Inflammatory macrophage treated with lipopolysaccharide for 4 hours (primary cell): ENCODE data around the gene CDH11.

Experiments used
- DNase-seq: peaks from one replicate; pipeline ENCODE4 v3.0.0-alpha.2; 2020

The CDH11 gene

DNA sequence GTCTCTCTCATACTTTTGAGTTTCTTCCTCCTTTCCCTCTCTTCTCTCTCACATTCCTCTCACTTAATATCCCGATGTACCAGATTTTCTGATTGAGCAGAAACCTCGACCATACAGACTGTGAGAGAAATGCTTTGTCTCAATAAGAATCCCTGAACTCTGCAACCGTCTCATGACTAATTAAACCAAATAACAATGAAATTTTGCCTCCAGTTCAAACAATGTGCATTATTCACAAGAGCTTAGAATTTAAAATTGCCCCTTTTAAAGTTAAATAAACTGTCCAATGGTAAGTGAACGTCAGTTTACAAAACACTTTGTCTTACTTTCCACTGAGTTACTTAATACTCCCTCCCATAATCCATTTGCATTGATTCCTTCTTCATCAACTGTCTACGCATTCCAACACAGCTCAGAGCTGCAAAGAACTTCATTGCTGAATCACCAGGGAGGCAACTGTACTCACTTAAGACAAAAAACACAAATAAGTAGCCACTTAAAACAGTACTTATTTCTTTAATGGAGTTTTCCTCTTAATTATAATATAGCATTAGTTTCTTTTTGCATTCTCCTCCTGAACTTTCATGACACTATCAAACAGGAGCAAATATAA is 4.9 kb downstream of the CDH11 start:
- no peak for DNase-seq

DNA sequence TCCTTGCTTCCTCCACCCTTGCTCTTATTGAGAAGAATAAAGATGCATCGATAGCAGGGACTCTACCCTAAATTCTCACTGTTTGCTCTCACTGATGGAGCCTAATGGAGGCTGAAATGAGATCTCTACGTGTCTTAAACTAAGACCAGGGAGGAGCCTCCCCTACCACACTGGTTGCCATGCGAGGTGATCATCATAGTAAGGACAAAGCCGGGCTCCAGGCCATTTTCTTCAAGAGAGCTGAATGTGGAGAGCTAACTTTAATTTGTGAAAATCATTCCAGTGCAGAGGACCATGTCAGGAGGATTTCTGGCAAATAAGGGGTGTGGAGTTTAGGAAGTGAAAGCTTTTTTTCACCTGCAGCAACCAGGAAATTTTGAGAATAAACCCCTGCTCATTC is 5.6 kb downstream of the CDH11 start:
- no peak for DNase-seq

GRCh38 chr16:65114527-65114926 is 7.3 kb downstream of the CDH11 start:
- DNase-seq: no peak

DNA sequence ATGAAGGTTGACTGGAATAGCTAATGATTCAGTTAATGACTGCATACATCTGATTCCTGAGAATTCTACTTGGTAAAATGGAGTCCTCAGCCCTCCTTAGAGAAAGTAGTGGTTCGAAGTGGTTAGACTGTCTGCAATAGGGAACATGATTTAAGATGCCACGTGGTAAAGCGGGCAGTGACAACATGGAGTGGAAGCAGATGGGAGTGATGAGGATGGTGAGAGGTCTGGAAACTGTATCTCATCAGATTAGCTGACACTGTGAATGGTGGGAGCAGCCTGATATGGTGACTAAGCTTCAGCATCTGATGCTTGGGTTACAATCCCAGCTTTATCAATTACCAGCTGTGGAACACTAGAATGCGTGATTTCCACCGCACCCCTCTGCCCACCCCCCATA is 8.4 kb downstream of the CDH11 start:
- DNase-seq: no peak

DNA sequence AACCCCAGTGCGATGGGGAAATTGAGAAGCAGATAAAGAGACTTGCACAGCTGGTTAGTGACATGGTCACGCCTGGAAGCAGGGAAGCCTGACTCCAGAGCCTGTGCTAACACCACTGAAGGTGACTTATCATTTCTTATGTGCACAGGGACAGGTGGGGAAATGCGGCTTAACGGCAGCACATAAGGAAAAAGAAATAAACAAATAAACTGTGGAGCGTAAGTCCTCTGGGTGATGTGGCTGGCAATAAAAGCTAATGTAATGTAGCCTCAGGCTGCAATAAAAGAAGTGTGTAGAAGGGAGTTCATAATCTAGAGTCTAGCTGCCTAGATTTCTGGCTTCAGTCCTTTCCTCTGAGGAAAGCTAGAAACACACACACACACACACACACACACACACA is 10.6 kb downstream of the CDH11 start:
- no peak for DNase-seq

GRCh38 chr16:65106757-65107156 is 15.1 kb downstream of the CDH11 start:
- DNase-seq: no peak

GRCh38 chr16:65105171-65105570 is 16.7 kb downstream of the CDH11 start:
- no peak for DNase-seq

DNA sequence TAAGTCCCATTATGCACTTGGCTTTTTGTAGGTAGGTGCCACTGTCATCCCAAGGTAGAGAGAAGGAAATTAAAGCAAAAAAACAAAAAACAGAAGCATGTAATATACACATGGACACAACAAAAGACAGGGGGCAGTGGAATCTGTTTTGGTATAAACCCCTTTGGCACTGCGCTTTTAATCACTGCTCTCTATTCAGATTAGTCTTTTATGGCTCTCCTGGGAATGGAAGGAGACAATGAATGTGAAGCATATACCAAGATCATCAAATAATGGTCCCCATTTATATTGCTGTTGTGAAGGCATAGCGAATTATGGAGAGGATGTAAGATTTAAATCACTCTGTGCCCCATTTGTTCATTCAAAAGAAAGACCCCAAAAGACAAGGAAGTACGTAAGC is 17.4 kb downstream of the CDH11 start:
- no peak for DNase-seq

- no peak for DNase-seq
These were observed 19.5 kb downstream of the CDH11 start for GRCh38 chr16:65102326-65102725.

DNA sequence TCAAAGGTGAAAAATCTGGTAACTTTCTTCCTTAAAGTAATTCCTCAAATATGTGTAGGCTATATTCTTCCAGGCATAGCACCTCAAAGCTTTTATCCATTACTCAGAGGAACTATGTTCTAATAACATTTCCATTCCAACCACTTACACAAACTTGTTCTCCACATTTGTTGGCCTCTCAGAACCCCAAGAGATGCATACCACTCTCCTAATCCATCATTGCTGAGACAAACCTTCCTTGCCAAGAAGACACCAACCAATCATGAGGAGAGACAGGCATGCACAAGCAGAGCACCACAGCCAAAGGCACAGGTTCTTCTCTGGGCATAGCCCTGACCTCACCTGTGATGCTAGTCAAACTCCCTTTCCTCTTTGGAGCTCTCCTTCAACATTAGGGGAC is 20.9 kb downstream of the CDH11 start:
- no peak for DNase-seq

GRCh38 chr16:65099607-65100006 is 22.3 kb downstream of the CDH11 start:
- DNase-seq: no peak

GRCh38 chr16:65098916-65099315 is 22.9 kb downstream of the CDH11 start:
- no peak for DNase-seq

DNA sequence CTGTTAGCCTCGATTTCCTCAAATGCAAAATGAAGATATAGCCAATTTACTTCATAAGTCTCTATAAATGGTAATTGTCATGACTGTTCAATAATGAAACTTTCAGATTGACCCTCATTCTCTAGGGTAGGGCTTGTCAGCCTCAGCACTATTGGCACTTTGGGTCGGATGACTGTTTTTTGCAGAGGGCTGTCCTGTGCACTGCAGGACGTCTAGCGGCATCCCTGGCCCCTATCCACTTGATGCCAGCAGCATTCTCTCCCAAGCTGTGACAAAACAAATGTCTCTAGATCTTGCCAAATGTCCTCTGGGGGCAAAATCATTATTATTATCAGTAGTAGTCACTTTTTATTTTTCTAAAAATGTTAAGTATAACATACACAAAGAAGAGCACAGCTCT is 24.6 kb downstream of the CDH11 start:
- DNase-seq: no peak

- DNase-seq: no peak
These were observed 26.0 kb downstream of the CDH11 start for GRCh38 chr16:65095906-65096305.

- no peak for DNase-seq
These were observed 26.7 kb downstream of the CDH11 start for GRCh38 chr16:65095090-65095728.

DNA sequence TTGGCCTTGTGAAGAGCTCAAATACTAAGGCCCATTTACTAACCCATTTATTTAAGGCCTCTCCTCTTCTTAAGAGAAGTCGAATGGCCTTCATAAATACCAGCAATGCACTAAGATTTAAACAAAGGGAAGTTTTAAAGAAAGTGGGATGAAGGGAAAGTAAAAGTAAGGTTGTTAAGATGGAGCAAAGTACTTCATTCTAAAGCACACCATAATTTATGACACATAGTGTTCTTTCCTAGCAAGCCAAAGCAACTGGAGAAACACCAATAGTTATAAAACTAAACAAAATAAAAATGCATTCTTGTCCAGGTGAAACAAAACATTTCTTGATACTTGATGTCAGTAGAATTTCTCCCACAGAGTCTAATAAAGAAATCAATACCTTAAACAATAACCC is 27.9 kb downstream of the CDH11 start:
- no peak for DNase-seq

DNA sequence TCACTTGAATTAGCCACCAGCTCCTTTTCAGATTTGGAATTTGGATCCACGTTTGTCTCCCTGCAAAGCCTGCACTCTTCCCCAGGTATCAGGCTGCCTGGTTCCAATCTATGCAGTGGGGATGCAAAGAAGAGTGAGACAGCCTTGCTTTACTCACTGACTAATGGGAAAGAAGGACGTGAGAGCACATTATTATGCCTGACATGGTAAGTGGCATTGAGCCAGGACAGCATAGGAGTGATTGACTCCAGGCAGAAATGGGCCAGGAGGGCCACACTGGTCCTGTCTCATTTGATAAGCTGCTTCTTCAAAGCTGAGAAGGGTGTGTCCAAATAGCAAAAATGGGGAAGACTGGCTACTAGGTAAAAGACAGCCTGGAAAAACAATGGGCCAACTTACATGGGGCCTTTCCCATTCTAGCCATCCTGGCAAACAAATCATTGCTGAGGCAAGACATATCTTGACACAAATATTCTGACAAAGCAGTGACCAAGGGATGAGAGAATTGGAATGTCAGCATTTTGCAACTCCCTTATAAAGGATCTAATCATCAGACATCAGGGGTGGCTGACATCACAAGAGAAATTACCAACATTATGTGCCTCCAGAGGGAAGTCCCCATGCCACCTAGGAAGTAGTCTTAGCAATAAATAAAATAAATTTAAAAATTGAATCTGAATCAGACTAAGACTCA is 38.6 kb downstream of the CDH11 start:
- DNase-seq: no peak

DNA sequence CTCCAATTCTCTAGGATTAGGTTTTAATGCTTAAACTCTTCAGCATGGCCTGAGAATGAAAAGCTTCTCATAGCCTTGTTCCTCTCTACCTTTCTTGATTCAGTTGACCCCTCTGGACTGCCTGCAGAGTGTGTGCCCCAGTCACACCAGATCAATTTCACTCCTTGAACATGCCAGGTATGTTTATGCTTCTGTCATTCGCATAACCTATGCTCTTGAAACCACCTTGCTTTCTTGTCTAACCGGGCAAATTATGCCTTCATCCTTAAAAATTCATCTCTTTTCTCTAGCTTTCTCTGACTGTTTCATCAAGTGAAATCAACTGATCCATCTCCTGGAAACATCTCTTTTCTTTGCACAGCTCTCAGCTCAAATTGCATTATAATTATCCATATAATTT is 42.3 kb downstream of the CDH11 start:
- no peak for DNase-seq

- no peak for DNase-seq
These were observed 44.7 kb downstream of the CDH11 start for GRCh38 chr16:65077181-65077580.

GRCh38 chr16:65075877-65076276 is 46.0 kb downstream of the CDH11 start:
- DNase-seq: no peak

GRCh38 chr16:65071433-65072311 is 50.2 kb downstream of the CDH11 start:
- DNase-seq: no peak

DNA sequence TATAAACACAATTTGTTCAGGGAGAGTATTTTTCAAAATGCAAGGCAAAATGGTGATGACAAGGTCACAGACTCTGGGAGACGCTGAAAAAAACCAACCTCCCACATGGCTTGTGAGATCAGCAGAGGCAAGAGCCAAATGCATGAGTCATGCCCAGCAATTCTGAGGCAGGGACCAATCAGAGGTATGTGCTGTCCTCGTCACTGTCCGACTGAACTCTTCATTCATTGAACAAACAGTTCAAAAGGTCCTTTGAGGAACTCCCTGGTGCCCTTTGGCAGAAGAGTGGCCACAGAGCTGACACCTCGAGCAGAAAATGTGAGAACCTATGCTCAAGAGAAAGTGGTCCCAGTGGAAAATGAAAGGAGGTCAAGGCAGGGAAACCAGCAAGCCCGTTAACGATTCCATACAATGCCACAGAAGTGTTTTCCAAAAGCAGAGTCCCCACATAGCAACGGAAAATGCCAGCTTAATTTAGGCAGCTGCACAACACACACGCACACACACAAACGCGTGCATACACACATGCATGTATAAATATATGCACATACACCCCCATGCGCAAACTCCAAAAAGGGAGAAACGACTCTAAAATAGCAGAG is 50.9 kb downstream of the CDH11 start:
- no peak for DNase-seq

GRCh38 chr16:65069766-65070165 is 52.1 kb downstream of the CDH11 start:
- no peak for DNase-seq
